GM21576 (cell line): Measurements from ENCODE around the gene HOXC4.

Experiments
- ATAC-seq: cut with Tn5 transposase; IDR thresholded peaks from one replicate; pipeline ENCODE4 v1.9.1; 2021; ENCODE audit warnings: mild to moderate bottlenecking, moderate library complexity; ENCODE audit not compliant: unreplicated experiment

Gene HOXC4

DNA sequence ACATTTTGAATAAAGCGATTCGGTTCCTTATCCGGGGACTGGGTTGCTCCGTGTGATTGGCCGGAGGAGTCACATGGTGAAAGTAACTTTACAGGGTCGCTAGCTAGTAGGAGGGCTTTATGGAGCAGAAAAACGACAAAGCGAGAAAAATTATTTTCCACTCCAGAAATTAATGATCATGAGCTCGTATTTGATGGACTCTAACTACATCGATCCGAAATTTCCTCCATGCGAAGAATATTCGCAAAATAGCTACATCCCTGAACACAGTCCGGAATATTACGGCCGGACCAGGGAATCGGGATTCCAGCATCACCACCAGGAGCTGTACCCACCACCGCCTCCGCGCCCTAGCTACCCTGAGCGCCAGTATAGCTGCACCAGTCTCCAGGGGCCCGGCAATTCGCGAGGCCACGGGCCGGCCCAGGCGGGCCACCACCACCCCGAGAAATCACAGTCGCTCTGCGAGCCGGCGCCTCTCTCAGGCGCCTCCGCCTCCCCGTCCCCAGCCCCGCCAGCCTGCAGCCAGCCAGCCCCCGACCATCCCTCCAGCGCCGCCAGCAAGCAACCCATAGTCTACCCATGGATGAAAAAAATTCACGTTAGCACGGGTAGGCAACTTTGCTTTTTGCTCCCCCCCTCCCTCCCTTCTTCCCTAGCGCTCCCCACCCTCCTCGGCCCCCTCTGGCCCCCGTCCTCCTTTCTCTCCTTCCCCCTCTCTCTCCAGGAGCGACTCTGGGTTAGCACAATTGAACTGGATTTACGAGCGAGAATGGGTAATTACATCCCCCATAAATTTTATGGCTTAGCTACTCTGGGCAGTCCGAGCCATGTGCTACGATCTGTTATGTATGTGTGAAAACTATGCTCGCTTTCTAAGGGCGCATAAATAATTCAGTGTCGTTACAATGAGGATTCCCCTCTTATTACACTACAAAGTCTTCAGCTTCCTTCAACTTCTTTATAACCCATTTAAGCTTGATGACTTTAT is at the start of gene HOXC4:
TSS of gene HOXC4 (plus strand) at position 85 of the 991 bp plus-strand sequence. CDS start at position 173, 88 bp downstream.
- no peak for ATAC-seq

DNA sequence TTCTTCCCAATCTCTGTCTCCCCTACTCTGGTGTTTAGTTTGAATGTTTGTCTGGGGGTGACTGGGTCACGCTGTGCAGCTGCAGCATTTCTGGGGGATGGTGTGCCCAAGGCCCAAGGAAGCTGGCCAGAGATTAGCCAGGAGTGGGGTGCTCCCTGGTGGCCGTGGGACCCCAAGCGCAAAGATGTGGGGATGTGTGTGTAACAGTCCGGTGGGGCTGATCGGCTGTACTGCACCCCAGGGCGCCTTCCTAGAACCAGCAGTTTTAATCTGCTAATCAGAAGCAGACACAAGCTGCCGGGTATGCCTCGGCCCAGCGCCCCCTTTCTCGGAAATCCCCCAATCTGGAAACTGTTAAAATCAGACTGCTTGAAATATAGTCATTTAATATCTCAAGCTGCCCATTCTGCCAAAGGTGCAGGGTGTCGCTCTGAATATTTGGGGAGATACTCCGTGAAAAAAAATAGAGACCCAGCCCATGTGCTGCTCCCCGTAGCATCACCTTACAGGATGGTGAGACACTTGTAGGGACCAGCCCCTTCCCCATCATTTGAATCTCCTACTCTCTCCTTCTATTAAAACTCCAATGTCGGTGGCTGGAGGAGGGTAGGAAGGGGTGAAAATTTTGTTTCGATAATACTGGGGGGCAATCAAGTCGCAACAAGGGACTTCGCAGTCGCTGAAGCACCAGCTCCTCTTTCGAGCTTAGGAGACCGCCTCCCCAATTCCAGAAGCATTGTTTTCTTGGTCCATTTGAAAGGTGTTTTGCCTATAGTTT is 49.4 kb upstream of the HOXC4 start:
- ATAC-seq, result no peak

- ATAC-seq, result no peak
Observed at GRCh38 chr12:54004841-54005530, 48.6 kb upstream of the HOXC4 start.

DNA sequence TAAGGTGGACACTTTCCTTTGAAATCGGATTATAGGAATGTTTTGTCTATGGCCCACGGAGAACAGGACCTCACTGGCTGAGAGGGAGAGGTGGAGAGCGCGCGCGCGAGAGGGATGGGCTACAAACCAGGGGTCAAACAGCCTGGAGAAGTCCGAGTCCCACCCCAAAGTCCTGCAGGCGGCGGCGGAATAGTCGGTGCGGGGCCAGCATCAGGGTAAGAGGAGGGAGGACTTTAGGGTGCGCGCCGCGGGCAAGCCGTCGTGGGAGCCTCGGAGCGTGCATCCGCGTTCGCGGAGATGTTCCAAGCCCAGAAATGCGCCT is 48.1 kb upstream of the HOXC4 start:
- no peak for ATAC-seq

DNA sequence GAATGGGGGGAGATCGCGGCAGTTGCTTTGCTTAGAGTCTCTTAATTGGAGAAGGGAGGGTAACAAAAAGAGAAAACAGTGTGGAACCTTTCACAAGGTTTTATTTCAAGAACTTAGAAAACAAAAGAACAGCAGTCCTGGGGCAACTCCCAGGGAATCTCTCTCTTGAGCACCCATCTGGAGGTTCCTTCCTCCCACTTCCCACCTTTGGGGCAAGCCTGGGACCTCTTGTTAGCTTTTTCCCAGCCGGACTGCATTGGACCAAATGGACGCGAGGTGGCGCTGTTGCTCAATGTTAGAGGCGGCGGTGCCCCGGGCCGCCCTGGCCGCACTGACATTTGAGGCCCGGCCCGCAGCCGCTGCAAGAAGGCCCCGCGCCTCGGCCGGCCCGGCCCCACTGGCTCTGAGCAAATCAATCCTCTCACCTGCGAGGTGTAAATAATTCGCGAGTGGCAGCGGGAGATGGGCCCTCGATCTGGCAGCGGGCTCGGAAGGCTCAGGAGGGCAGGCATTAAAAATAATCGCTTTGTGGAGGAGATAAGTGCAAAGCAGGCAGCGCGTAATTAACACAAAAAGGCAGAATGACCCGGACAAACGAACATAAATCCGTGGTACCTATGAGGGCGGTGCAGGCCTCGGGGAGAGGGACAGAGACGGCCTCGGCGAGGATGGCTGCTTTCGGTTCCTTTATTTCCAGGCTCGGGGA is 47.6 kb upstream of the HOXC4 start:
- ATAC-seq, result peak; percentile 69

DNA sequence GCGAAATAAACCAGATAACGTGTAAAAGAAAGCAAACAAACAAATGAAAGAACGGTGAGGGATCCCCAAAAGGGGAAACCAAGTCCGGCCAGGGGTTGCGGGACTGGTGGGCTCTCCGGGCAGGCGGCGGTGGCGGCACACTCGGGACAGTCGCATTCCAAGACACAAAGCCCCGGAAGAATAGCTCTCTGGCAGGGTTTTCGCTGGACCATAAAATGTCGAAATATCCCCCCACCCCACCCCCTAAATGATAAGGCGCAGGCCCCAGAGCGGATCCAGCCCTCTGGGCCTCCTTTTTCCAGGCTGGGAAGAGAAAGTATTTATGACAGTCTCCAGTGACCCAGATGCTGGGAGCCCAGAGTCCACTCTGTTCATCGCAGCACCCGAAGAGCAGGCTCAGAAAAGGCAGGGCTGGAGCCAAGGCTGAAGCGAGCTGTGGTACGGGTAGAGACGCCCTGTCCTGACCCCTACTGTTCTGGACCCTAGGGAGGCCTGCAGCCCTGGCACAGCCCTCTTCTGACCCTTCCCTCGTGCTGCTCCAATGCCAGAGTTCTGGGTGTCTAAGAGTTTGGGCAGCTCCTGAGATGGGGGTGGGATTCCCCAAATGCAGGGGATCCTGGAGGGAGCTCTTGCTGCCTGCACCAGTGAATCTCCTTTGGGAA is 46.9 kb upstream of the HOXC4 start:
- ATAC-seq, result no peak

DNA sequence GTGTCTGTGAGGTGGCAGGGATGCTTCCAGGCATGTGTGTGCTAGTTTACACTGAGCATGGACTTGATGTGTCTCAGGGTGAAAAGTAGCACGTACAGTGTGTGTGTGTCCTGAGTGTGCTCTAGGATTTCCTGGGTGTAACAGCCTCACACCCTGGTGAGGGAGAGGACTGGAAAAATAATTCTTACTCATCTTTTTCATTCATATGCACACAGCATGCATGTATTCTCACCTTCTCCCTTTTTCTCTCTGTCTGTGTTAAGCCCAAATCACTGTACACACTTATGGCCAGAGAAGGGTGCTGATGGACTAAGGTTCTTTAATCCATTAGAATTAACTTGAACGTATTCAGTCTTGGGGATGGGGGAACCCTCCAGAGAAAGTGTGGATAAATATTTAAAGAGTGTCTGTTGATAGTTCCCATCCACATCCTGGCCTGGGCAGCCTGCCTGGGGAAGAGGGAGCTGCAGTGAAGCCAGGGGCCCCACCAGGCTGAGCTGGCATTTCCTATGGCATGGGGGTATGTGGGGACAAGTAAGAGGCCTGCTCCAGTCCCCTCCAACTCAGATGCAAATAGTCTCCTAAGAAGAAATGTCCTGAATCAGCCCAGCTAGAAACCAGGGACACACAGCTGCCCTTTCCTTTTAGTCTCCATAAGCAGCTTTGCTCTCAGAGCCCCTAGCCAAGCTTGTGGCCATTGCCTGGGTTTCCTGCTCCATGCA is 45.9 kb upstream of the HOXC4 start:
- no peak for ATAC-seq

DNA sequence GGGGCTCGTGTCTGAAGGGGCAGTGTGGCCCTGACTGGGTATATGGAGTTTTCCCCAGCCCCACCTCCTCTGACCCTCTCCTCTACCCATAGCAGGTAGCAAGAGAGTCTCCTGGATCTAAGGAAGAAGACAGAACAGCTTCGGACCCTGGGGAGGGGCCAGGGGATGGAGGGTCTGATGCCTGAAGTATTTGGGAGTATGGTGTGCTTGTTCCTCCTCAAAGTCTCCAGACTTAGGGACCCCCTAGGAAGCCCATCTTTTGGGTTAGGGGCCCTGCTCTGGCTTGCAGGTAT is 45.4 kb upstream of the HOXC4 start:
- ATAC-seq, result no peak

DNA sequence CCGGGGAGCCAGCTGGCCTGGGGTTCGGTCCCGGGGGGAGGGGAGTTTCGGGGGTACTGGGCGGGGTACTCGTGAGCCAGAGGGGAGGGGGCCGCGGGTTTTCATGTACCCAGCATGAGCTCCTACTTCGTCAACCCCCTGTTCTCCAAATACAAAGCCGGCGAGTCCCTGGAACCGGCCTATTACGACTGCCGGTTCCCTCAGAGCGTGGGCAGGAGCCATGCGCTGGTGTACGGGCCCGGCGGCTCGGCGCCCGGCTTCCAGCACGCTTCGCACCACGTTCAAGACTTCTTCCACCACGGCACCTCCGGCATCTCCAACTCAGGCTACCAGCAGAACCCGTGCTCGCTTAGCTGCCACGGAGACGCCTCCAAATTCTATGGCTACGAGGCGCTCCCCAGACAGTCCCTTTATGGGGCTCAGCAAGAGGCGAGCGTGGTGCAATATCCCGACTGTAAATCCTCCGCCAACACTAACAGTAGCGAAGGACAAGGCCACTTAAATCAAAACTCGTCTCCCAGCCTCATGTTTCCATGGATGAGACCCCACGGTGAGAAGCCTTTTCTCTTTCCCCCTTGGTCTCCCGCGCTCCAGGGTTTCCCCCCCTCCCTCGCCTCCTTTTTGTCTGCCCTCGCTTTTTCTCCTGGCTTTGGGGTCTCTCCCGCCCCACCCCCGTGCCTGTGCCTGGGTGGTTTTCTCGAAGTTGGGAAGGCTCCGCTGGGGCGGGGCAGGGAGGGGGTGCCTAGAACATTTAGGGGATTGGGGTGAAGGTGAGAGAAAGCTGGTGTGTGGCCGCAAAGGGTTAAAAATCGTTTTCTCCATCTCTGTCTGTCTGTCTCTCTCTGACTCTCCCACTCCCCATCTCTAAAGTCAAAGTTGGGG is 44.2 kb upstream of the HOXC4 start:
- no peak for ATAC-seq

- no peak for ATAC-seq
Observed at GRCh38 chr12:54010053-54010971, 43.3 kb upstream of the HOXC4 start.

- no peak for ATAC-seq
Observed at GRCh38 chr12:54010972-54011664, 42.5 kb upstream of the HOXC4 start.

DNA sequence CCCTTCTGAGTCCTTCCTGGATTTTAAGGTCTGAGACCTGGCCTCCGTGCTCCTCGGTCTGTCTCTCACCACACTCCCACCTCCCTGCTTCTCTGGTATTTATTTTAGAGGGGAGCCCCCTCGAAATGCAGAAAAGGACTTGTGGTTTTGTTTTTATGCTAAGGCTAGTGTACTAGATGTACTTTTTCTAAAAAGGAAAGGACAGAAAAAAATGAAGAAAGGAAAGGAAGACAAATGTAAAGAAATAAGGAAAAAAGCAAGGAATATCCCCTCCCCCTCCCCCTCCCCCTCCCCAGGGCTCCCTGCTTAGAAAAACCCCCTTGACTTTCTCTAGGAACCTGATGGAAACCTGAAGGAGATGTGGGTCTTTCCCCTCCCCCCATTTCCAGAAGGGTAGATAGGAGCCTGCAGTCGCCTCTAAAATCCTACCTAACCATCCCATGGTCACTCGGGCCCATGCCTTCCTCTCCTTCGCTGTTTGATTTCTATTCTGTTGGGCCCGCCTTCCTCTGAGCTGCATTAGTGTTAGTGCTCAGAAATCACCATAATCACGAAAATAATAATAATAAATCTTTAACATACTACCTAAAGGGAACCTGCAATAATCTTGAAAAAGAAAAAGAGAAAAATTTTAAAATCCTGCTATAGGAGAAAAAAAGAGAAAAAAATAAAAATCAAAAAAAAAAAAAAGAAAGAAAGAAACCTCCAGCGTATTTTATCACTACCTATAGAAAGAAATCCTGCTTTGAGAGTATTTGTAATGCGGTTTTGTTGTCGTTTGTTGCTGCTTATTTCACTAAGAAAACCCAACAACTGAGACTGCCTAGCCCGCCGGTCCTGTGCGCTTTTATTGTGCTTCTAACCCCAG is 41.7 kb upstream of the HOXC4 start:
- no peak for ATAC-seq

DNA sequence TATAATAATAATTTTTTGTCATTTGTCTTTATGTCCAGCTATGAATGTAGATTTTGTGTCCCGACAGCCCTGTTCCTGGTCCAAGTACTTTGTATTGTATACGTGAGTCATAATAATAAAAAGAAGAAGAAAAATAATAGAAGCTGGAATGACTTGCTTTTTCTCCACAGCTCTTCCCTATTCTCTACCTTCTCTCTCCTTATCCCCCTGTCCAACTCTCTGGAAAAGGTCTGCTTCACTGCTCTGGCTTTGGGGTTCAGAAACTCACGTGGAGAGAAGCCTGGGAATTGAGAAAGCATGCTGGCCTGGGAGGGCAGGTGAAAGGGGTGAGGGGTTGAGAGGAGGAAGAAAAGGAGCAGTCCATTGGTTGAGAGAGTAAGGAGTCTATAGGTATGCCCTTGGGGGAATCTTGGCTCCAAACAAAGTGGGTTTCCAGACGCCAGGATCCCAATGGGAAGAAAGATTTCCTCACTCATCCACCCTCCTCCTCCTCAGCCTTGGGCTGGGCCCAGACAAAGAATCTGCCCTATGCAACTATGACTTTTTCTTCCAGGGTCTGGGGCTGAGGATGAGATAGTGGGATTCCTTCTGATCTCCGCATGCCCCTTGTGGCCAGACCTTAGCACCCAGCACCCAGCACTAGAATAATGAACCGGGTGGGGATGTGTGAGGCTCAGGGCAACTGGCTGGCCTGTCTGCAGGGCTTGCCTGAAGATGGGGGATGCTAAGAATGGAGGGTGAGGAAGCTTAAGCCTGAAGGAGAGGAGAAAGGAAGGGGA is 40.8 kb upstream of the HOXC4 start:
- ATAC-seq, result no peak

- ATAC-seq, result no peak
Observed at GRCh38 chr12:54014377-54015017, 39.1 kb upstream of the HOXC4 start.
